Activated naive CD8-positive, alpha-beta T cell treated with anti-CD3 and anti-CD28 coated beads, Interleukin-2, amount 10 ng/mL, durations not matched to agents 7 days and 5 days (primary cell): ENCODE results near the gene MSANTD3. TPM values are rescaled to one million over a fixed set of nuclear protein-coding genes. Genes with fewer than 3 reads are reported as not detected.

Source experiments
- ATAC-seq: fragments of 150-1000 bp; cut with Tn5 transposase; one replicate; pipeline ENCODE4 v1.10.0; 2021; ENCODE audit warnings: low read depth, moderate library complexity
- POLR2A ChIA-PET: fragments of 350-600 bp; sonication (Branson Sonifier 250); formaldehyde crosslinking; loops from one replicate; lab custom pipeline; 2021; ENCODE audit warnings: antibody characterized with exemption; lab: Charles Lee
- DNase-seq: peaks from one replicate; pipeline ENCODE4 v3.0.0; 2021
- H3K27ac Mint-ChIP-seq: one replicate; pipeline ENCODE4 v1.8.0; 2022; ENCODE audit warnings: mild to moderate bottlenecking, mixed read lengths
- H3K27me3 Mint-ChIP-seq: one replicate; pipeline ENCODE4 v1.8.0; 2022; ENCODE audit warnings: mild to moderate bottlenecking, moderate library complexity, mixed read lengths
- H3K36me3 Mint-ChIP-seq: one replicate; pipeline ENCODE4 v1.8.0; 2021; ENCODE audit warnings: mild to moderate bottlenecking, mixed read lengths
- H3K4me1 Mint-ChIP-seq: one replicate; pipeline ENCODE4 v1.8.0; 2021; ENCODE audit warnings: mixed read lengths
- H3K4me3 Mint-ChIP-seq: one replicate; pipeline ENCODE4 v1.8.0; 2022; ENCODE audit warnings: mild to moderate bottlenecking, moderate library complexity, mixed read lengths
- H3K9me3 Mint-ChIP-seq: one replicate; pipeline ENCODE4 v1.8.0; 2021; ENCODE audit warnings: mixed read lengths
- total RNA-seq, 2 experiments: library from RNA; stranded (reverse); gene quantifications; one replicate each; pipeline ENCODE4 v1.2.3, GENCODE V29; 2021

MSANTD3 gene
- total RNA-seq, 2 experiments from 2014 or later, result 17.7 to 19.1 TPM

- DNase-seq, result no peak
- no peaks in the 10 kb centered on the region for H3K9me3 Mint-ChIP-seq
- H3K27me3 Mint-ChIP-seq, result peaks cover 23% of the 10 kb centered on the region
- POLR2A ChIA-PET, result no interaction called here
- no peak overlapping the region for H3K4me3 Mint-ChIP-seq
- no peak overlapping the region for H3K27ac Mint-ChIP-seq
- ATAC-seq, result no peak
- H3K4me1 Mint-ChIP-seq, result peaks cover 3% of the 10 kb centered on the region
- H3K36me3 Mint-ChIP-seq, result no peaks in the 10 kb centered on the region
These were observed 51.2 kb downstream of the MSANTD3 start for GRCh38 chr9:100478192-100478591.

- Mint-ChIP-seq H3K36me3 (no peaks in the 10 kb centered on the region), H3K27ac (no peak overlapping the region), H3K4me1 (no peaks in the 10 kb centered on the region), H3K27me3 (peaks cover 14% of the 10 kb centered on the region), H3K4me3 (no peak overlapping the region), H3K9me3 (no peaks in the 10 kb centered on the region)
- POLR2A ChIA-PET, result no interaction called here
- ATAC-seq (no peak), DNase-seq (no peak)
These were observed 52.9 kb downstream of the MSANTD3 start for GRCh38 chr9:100479820-100480219.

- Mint-ChIP-seq H3K4me1 (no peaks in the 10 kb centered on the region), H3K27me3 (peaks cover 4% of the 10 kb centered on the region), H3K27ac (no peak overlapping the region), H3K4me3 (no peak overlapping the region), H3K36me3 (no peaks in the 10 kb centered on the region), H3K9me3 (no peaks in the 10 kb centered on the region)
- ATAC-seq, result no peak
- no peak for DNase-seq
- POLR2A ChIA-PET, result no interaction called here
These were observed 58.3 kb downstream of the MSANTD3 start for GRCh38 chr9:100485196-100485595.

- no peaks in the 10 kb centered on the region for H3K9me3 Mint-ChIP-seq
- no peak overlapping the region for H3K27ac Mint-ChIP-seq
- H3K4me1 Mint-ChIP-seq, result no peaks in the 10 kb centered on the region
- no peak overlapping the region for H3K4me3 Mint-ChIP-seq
- ATAC-seq, result no peak
- no peak for DNase-seq
- POLR2A ChIA-PET, result no interaction called here
- no peaks in the 10 kb centered on the region for H3K36me3 Mint-ChIP-seq
- H3K27me3 Mint-ChIP-seq, result peaks cover 2% of the 10 kb centered on the region
These were observed 59.7 kb downstream of the MSANTD3 start for GRCh38 chr9:100486479-100487176.

GRCh38 chr9:100488177-100488576, 61.2 kb downstream of the MSANTD3 start:
- POLR2A ChIA-PET, result no interaction called here
- H3K27ac Mint-ChIP-seq, result no peak overlapping the region
- H3K4me3 Mint-ChIP-seq, result no peak overlapping the region
- peaks cover 2% of the 10 kb centered on the region for H3K27me3 Mint-ChIP-seq
- no peak for ATAC-seq
- H3K4me1 Mint-ChIP-seq, result no peaks in the 10 kb centered on the region
- no peak for DNase-seq
- no peaks in the 10 kb centered on the region for H3K9me3 Mint-ChIP-seq
- no peaks in the 10 kb centered on the region for H3K36me3 Mint-ChIP-seq

GRCh38 chr9:100489836-100490235, 62.9 kb downstream of the MSANTD3 start:
- Mint-ChIP-seq H3K9me3 (no peaks in the 10 kb centered on the region), H3K27me3 (peaks cover 2% of the 10 kb centered on the region), H3K27ac (no peak overlapping the region), H3K4me1 (no peaks in the 10 kb centered on the region), H3K36me3 (no peaks in the 10 kb centered on the region), H3K4me3 (no peak overlapping the region)
- DNase-seq (no peak), ATAC-seq (no peak)
- POLR2A ChIA-PET, result no interaction called here

- Mint-ChIP-seq H3K4me3 (no peak overlapping the region), H3K9me3 (no peaks in the 10 kb centered on the region), H3K4me1 (no peaks in the 10 kb centered on the region), H3K36me3 (no peaks in the 10 kb centered on the region), H3K27ac (no peak overlapping the region), H3K27me3 (peaks cover 10% of the 10 kb centered on the region)
- ATAC-seq (no peak), DNase-seq (no peak)
- POLR2A ChIA-PET, result no interaction called here
These were observed 66.0 kb downstream of the MSANTD3 start for GRCh38 chr9:100492952-100493351.

GRCh38 chr9:100498592-100498991, 71.6 kb downstream of the MSANTD3 start:
- no peaks in the 10 kb centered on the region for H3K9me3 Mint-ChIP-seq
- POLR2A ChIA-PET, result no interaction called here
- H3K27ac Mint-ChIP-seq, result no peak overlapping the region
- no peaks in the 10 kb centered on the region for H3K36me3 Mint-ChIP-seq
- H3K27me3 Mint-ChIP-seq, result peaks cover 10% of the 10 kb centered on the region
- DNase-seq (no peak), ATAC-seq (no peak)
- H3K4me3 Mint-ChIP-seq, result no peak overlapping the region
- no peaks in the 10 kb centered on the region for H3K4me1 Mint-ChIP-seq

GRCh38 chr9:100499460-100499859, 72.5 kb downstream of the MSANTD3 start:
- H3K27ac Mint-ChIP-seq, result no peak overlapping the region
- H3K27me3 Mint-ChIP-seq, result peaks cover 10% of the 10 kb centered on the region
- no peak for ATAC-seq
- H3K4me3 Mint-ChIP-seq, result no peak overlapping the region
- no peaks in the 10 kb centered on the region for H3K9me3 Mint-ChIP-seq
- POLR2A ChIA-PET, result no interaction called here
- H3K36me3 Mint-ChIP-seq, result no peaks in the 10 kb centered on the region
- no peaks in the 10 kb centered on the region for H3K4me1 Mint-ChIP-seq
- DNase-seq, result no peak

GRCh38 chr9:100499866-100500265, 72.9 kb downstream of the MSANTD3 start:
- no peaks in the 10 kb centered on the region for H3K4me1 Mint-ChIP-seq
- H3K9me3 Mint-ChIP-seq, result no peaks in the 10 kb centered on the region
- no peak overlapping the region for H3K27ac Mint-ChIP-seq
- POLR2A ChIA-PET, result no interaction called here
- no peak for ATAC-seq
- no peak for DNase-seq
- H3K36me3 Mint-ChIP-seq, result no peaks in the 10 kb centered on the region
- no peak overlapping the region for H3K4me3 Mint-ChIP-seq
- peaks cover 10% of the 10 kb centered on the region for H3K27me3 Mint-ChIP-seq

Other genes starting within 250 kb of the MSANTD3 start
- gene TEX10, start 74.2 kb upstream of the MSANTD3 start, total RNA-seq, result 10 to 100 TPM; 18.6 to 19.8 TPM
- gene TMEFF1, start 46.0 kb downstream of the MSANTD3 start, total RNA-seq, result under 1 TPM in 1 of 2 experiments, not detected in 1; 0.20 TPM
- under 1 TPM in 1 of 2 experiments, not detected in 1; 0.23 TPM for gene CAVIN4, start 150.9 kb downstream of the MSANTD3 start, total RNA-seq